DMS53 treated with DMSO at 0.1 percent for 48 hours (cell line): ENCODE data around the gene ADGRL1.
"Not testable (repeated sequence)": the region's sequence is repeated elsewhere in the genome, so short reads cannot be mapped to it uniquely, and the experiment has no call there.

ENCODE experiments used
- DNase-seq: peaks from one replicate; lab custom pipeline; 2025; ENCODE audit not compliant: unreplicated experiment; lab: John Stamatoyannopoulos, UW

ADGRL1 gene

GRCh38 chr19:14164082-14164481 lies 41.9 kb downstream of the ADGRL1 start:
- no peak for DNase-seq

- no peak for DNase-seq
Observed at GRCh38 chr19:14162871-14163297, 43.1 kb downstream of the ADGRL1 start.

- no peak for DNase-seq
Observed at GRCh38 chr19:14161305-14161704, 44.7 kb downstream of the ADGRL1 start.

- no peak for DNase-seq
Observed at GRCh38 chr19:14160017-14160703, 45.8 kb downstream of the ADGRL1 start.

GRCh38 chr19:14159059-14159458 lies 46.9 kb downstream of the ADGRL1 start:
- no peak for DNase-seq

GRCh38 chr19:14158276-14159023 lies 47.5 kb downstream of the ADGRL1 start:
- DNase-seq, result no peak

- no peak for DNase-seq
Observed at GRCh38 chr19:14156971-14157717, 48.8 kb downstream of the ADGRL1 start.

GRCh38 chr19:14156122-14156521 lies 49.8 kb downstream of the ADGRL1 start:
- DNase-seq, result no peak

GRCh38 chr19:14155371-14155770 lies 50.6 kb downstream of the ADGRL1 start:
- DNase-seq, result no peak

GRCh38 chr19:14152713-14153112 lies 53.3 kb downstream of the ADGRL1 start:
- DNase-seq, result no peak

GRCh38 chr19:14150770-14151661 lies 55.0 kb downstream of the ADGRL1 start:
- no peak for DNase-seq

- no peak for DNase-seq
Observed at GRCh38 chr19:14150041-14150769, 55.8 kb downstream of the ADGRL1 start.

- DNase-seq, result no peak
Observed at GRCh38 chr19:14149509-14149994, 56.4 kb downstream of the ADGRL1 start.

- no peak for DNase-seq
Observed at GRCh38 chr19:14148751-14149410, 57.1 kb downstream of the ADGRL1 start.

GRCh38 chr19:14147797-14148605 lies 58.0 kb downstream of the ADGRL1 start:
- DNase-seq, result peak; percentile 37

- no peak for DNase-seq
Observed at GRCh38 chr19:14146789-14147216, 59.2 kb downstream of the ADGRL1 start.

- DNase-seq, result not testable (repeated sequence)
Observed at GRCh38 chr19:14146169-14146568, 59.8 kb downstream of the ADGRL1 start.

GRCh38 chr19:14145381-14145780 lies 60.6 kb downstream of the ADGRL1 start:
- DNase-seq, result no peak
